GM12878 (cell line): ENCODE results near the gene ZCCHC2. TPM values are rescaled to one million over a fixed set of nuclear protein-coding genes. Genes with fewer than 3 reads are reported as not detected.

Experiments
- ATAC-seq: fragments of 200-7000 bp; cut with Tn5 transposase; 3 replicates; pipeline ENCODE4 v1.9.1; 2020; ENCODE audit warnings: mild to moderate bottlenecking, moderate library complexity
- BruUV-seq: library from RNA; stranded (reverse); fragments of 400-500 nt; replicated peaks from 2 replicates; lab custom pipeline; 2021; lab: Mats Ljungman, UMichigan
- CTCF ChIA-PET: fragments of 300-600 bp; sonication (Branson Sonifier 250); formaldehyde crosslinking; extraction: SDS; loops from one replicate; lab custom pipeline; 2021; ENCODE audit warnings: inconsistent platforms; lab: Yijun Ruan, JAX
- POLR2A ChIA-PET: fragments of 350-600 bp; formaldehyde crosslinking; extraction: SDS; loops from one replicate; lab custom pipeline; 2021; ENCODE audit warnings: inconsistent platforms; lab: Charles Lee
- RAD21 ChIA-PET: fragments of 300-600 bp; sonication (Branson Sonifier 250); formaldehyde crosslinking; loops from one replicate; lab custom pipeline; 2023; ENCODE audit warnings: antibody characterized with exemption; ENCODE audit not compliant: unreplicated experiment; lab: Charles Lee
- SMC1A ChIA-PET: fragments of 300-600 bp; sonication (Branson Sonifier 250); formaldehyde crosslinking; loops from one replicate; lab custom pipeline; 2023; ENCODE audit not compliant: unreplicated experiment, uncharacterized antibody; lab: Charles Lee
- DNase-seq: peaks from one replicate; pipeline ENCODE4 v3.0.0-alpha.2; 2011; ENCODE audit warnings: low read depth, low spot score
- FAIRE-seq: peaks from 3 replicates; lab custom pipeline; 2011; peaks lifted over from hg19 to GRCh38; lab: Jason Lieb, UNC
- H2AFZ ChIP-seq: 2 replicates; pipeline ENCODE4 v1.6.0; 2011; ENCODE audit warnings: low read depth, low read length, control low read depth; ENCODE audit not compliant: control insufficient read depth
- H3K27ac ChIP-seq: 2 replicates; pipeline ENCODE4 v1.5.1; 2011; ENCODE audit warnings: control low read depth; ENCODE audit not compliant: control insufficient read depth, insufficient read depth
- H3K27me3 ChIP-seq, 2 experiments: replicated peaks in 1 of 2; 2 replicates each; pipeline versions ENCODE4 v1.6.0 to v1.6.1; 2011; ENCODE audit warnings: low read length in 1 of 2; ENCODE audit not compliant: control insufficient read depth in 2 of 2, insufficient read depth in 2 of 2
- H3K36me3 ChIP-seq, 2 experiments: 2 replicates each; pipeline ENCODE4 v1.5.1; 2011; ENCODE audit warnings: low read length in 1 of 2; ENCODE audit not compliant: control insufficient read depth in 2 of 2, insufficient read depth in 2 of 2
- H3K4me1 ChIP-seq: 2 replicates; pipeline ENCODE4 v1.6.1; 2011; ENCODE audit warnings: mild to moderate bottlenecking, low read length, moderate library complexity, mixed read lengths; ENCODE audit not compliant: control insufficient read depth, insufficient read depth
- H3K4me2 ChIP-seq: 2 replicates; pipeline ENCODE4 v1.6.0; 2011; ENCODE audit warnings: control low read depth; ENCODE audit not compliant: control insufficient read depth, insufficient read depth
- H3K4me3 ChIP-seq: fragments of 200-600 bp; sonication (generic); 2 replicates; pipeline ENCODE4 v1.5.1; 2016
- H3K79me2 ChIP-seq: 2 replicates; pipeline ENCODE4 v1.6.0; 2011; ENCODE audit warnings: low read length; ENCODE audit not compliant: control insufficient read depth, insufficient read depth
- H3K9ac ChIP-seq: 2 replicates; pipeline ENCODE4 v1.8.0; 2011; ENCODE audit warnings: low read length, control low read depth, mixed read lengths; ENCODE audit not compliant: control insufficient read depth, insufficient read depth
- H3K9me3 ChIP-seq: replicated peaks from 3 replicates; pipeline ENCODE4 v1.5.1; 2011; ENCODE audit warnings: mild to moderate bottlenecking, low read length; ENCODE audit not compliant: control insufficient read depth, insufficient read depth
- H4K20me1 ChIP-seq: 2 replicates; pipeline ENCODE4 v1.6.0; 2011; ENCODE audit not compliant: control insufficient read depth, insufficient read depth
- CHD2 ChIP-seq: IDR thresholded peaks from 2 replicates; pipeline ENCODE4 v1.6.1; 2011; ENCODE audit warnings: low read depth, low read length, improper control_type of control experiment, borderline replicate concordance
- FOXM1 ChIP-seq: IDR thresholded peaks from 2 replicates; pipeline ENCODE4 v1.6.1; 2012; ENCODE audit warnings: low read depth, mild to moderate bottlenecking, inconsistent platforms, low read length, moderate library complexity
- HDGF ChIP-seq: fragments of 450-650 bp; IDR thresholded peaks from 2 replicates; pipeline ENCODE4 v1.6.1; 2016; ENCODE audit warnings: antibody characterized with exemption
- IRF4 ChIP-seq: IDR thresholded peaks from 2 replicates; pipeline ENCODE4 v1.6.1; 2011; ENCODE audit warnings: low read depth, low read length
- NBN ChIP-seq: fragments of 450-650 bp; IDR thresholded peaks from 2 replicates; pipeline ENCODE4 v1.6.1; 2016
- SMARCA5 ChIP-seq: fragments of 450-650 bp; IDR thresholded peaks from 2 replicates; pipeline ENCODE4 v1.6.1; 2017; ENCODE audit warnings: mild to moderate bottlenecking
- STAT1 ChIP-seq: fragments of 450-650 bp; conservative IDR thresholded peaks from 2 replicates; pipeline ENCODE4 v1.6.1; 2014; ENCODE audit warnings: antibody characterized with exemption, mild to moderate bottlenecking
- WGBS: methylation state at CpG from one replicate; pipeline ENCODE4 v1.1.6; 2016; ENCODE audit warnings: low lambda C conversion rate; ENCODE audit not compliant: insufficient replicate concordance, insufficient coverage; ENCODE audit errors: missing lambda C conversion rate; 5-methylcytosine and 5-hydroxymethylcytosine counted together
- in situ Hi-C: fragments of 300-500 bp; cut with MboI; formaldehyde crosslinking; loops from 9 replicates; pipeline ENCODE4 v1.14.3; 2018; ENCODE audit warnings: mixed read lengths
- intact Hi-C: fragments of 100-400 bp; cut with micrococcal nuclease; formaldehyde crosslinking; loops from one replicate; pipeline ENCODE4 v1.14.2; 2022; ENCODE audit not compliant: unreplicated experiment
- polyA plus RNA-seq, 11 experiments: library from polyadenylated mRNA; depleted of rRNA in 4 of 11; unstranded in 6 of 11; stranded (reverse) in 5 of 11; fragments of >200 nt; fragmentation: Nextera tagmentation in 4 of 11; fragmentation: Illumina TruSeq in 1 of 11; extraction: Ambion mirVana in 4 of 11; extraction: Trizol in 1 of 11; gene quantifications; 1 replicate in 1 of 11; 2 replicates in 10 of 11; pipeline versions ENCODE4 v1.2.1 to v1.2.3, GENCODE V29; 2011 to 2016; ENCODE audit warnings: inconsistent platforms in 2 of 11, missing spikeins in 2 of 11, low read depth in 1 of 11
- total RNA-seq, 4 experiments: library from RNA; depleted of rRNA in 3 of 4; stranded (reverse); fragments of >200 nt in 3 of 4; fragmentation: Illumina TruSeq in 1 of 4; extraction: Trizol in 1 of 4; gene quantifications; 2 replicates each; pipeline versions ENCODE4 v1.2.1 to v1.2.3, GENCODE V29; 2013 to 2021
- TF ChIP-seq, protein P1 (sequence below): fragments of 450-650 bp; IDR thresholded peaks from 2 replicates; pipeline ENCODE4 v1.6.1; 2018; ENCODE audit warnings: borderline replicate concordance, mild to moderate bottlenecking; ENCODE audit not compliant: partially characterized antibody
- TF ChIP-seq, protein P2 (sequence below): fragments of 450-650 bp; IDR thresholded peaks from 2 replicates; pipeline ENCODE4 v1.6.1; 2016; ENCODE audit warnings: mild to moderate bottlenecking, moderate library complexity, borderline replicate concordance
- TF ChIP-seq, protein P3 (sequence below), 3 experiments: IDR thresholded peaks in 2 of 3; conservative IDR thresholded peaks in 1 of 3; 2 replicates each; pipeline ENCODE4 v1.5.1; 2011; ENCODE audit warnings: low read depth in 3 of 3, low read length in 3 of 3, mild to moderate bottlenecking in 3 of 3, control low read depth in 2 of 3, moderate library complexity in 2 of 3, inconsistent platforms in 1 of 3, mixed read lengths in 1 of 3; ENCODE audit not compliant: control insufficient read depth in 2 of 3, insufficient read depth in 1 of 3; ENCODE audit errors: extremely low read depth in 1 of 3

ZCCHC2 gene
- total and polyA plus RNA-seq, 10 of the 15 experiments (the other 5 are each of a cell fraction or from before 2014, with no cell fraction given) = 1.7 to 17.4 (median 8.6) TPM

DNA sequence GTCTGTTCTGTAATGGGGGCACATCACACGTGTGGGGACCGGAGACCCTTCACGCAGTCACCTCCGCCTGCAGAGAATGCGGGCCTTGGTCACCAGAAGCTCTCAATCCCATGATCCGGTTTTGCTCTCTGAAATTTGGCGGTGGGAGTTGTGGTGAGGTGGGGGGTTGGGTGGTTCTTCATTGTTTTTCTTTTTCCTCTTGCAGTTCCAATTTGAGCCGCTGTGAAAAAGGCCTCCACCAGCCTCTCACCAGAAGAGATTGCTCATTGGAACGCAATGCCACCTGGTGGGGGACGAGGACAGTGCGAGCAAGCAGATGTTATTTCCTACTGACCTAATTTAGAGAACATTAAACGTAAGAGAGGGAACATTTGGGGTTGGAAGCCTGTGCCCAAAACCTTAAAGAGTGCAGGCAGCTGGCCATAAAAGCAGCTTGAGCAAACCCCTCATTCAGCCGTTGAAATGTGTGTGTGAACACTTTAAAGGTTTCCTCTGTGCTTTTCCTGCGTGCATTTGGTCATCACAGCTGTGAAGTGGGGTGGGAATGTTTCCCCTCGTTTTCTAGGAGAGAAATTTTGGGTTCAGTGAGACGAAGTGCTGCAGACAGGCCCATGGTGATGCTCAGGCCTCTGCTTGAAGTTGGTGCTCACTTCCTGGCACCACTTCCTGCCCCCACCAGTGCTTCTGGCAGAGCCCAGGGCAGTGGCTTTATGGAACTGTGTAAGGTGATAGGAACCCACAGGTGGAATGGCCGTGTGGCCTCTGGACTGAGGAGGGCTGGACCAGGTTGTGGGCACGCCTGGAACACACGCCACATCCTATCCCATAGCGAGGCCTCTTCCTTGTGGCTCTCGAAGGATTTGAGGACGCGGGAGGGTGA is 61.7 kb downstream of the ZCCHC2 start:
- ATAC-seq = peak; percentile 95
- H3K36me3 ChIP-seq = no peaks in the 10 kb centered on the region; a peak in 1 of 4 replicates
- peak; percentile 61 for DNase-seq
- intact Hi-C loops (loop anchor here (1.0 to 10.0 kb wide), 7 partner anchors 53 to 401 kb away; partner anchors contain the start of gene TNFRSF11A), in situ Hi-C loops (no loop called here)
- no peaks in the 10 kb centered on the region for H3K79me2 ChIP-seq
- 38% methylated on average over 23 of the region's 23 CpGs for WGBS
- H3K4me1 ChIP-seq = peaks cover 20% of the 10 kb centered on the region
- no peaks in the 10 kb centered on the region for H3K9me3 ChIP-seq
- H3K4me2 ChIP-seq = no peak overlapping the region
- no peak overlapping the region for H3K9ac ChIP-seq
- H3K27ac ChIP-seq = no peak overlapping the region
- BruUV-seq = no TSS peak
- no peaks in the 10 kb centered on the region for H3K27me3 ChIP-seq
- ChIA-PET RAD21 (interaction anchor here (1.0 to 2.4 kb wide), 4 partner anchors 159 to 410 kb away, joined by 3 to 16 read pairs (median 4); no protein-coding TSS in a partner anchor), CTCF (interaction anchor here (0.6 to 6.6 kb wide), 25 partner anchors 9 to 425 kb away, joined by 3 to 66 read pairs (median 5); no protein-coding TSS in a partner anchor), POLR2A (no interaction called here), SMC1A (interaction anchor here (0.8 to 3.5 kb wide), 15 partner anchors 9 to 398 kb away, joined by 3 to 30 read pairs (median 4); partner anchors contain the start of genes PIGN and ZCCHC2)
- H3K4me3 ChIP-seq = peak overlapping the region; percentile 3; the same call in 1 of the 2 replicates
- H2AFZ ChIP-seq = no peak overlapping the region; the same call in 1 of the 2 replicates
- H4K20me1 ChIP-seq = no peaks in the 10 kb centered on the region
- FAIRE-seq = peak; percentile 59
- TF ChIP-seq NBN = 0 out of 2 replicates have a peak, but pooled peaks have one; percentile 26
- peak; percentile 85; the same call in 1 of the 2 replicates for TF ChIP-seq SMARCA5
- TF ChIP-seq, protein P1, sequence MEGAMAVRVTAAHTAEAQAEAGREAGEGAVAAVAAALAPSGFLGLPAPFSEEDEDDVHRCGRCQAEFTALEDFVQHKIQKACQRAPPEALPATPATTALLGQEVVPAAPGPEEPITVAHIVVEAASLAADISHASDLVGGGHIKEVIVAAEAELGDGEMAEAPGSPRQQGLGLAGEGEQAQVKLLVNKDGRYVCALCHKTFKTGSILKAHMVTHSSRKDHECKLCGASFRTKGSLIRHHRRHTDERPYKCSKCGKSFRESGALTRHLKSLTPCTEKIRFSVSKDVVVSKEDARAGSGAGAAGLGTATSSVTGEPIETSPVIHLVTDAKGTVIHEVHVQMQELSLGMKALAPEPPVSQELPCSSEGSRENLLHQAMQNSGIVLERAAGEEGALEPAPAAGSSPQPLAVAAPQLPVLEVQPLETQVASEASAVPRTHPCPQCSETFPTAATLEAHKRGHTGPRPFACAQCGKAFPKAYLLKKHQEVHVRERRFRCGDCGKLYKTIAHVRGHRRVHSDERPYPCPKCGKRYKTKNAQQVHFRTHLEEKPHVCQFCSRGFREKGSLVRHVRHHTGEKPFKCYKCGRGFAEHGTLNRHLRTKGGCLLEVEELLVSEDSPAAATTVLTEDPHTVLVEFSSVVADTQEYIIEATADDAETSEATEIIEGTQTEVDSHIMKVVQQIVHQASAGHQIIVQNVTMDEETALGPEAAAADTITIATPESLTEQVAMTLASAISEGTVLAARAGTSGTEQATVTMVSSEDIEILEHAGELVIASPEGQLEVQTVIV = no peak
- TF ChIP-seq, protein P2, sequence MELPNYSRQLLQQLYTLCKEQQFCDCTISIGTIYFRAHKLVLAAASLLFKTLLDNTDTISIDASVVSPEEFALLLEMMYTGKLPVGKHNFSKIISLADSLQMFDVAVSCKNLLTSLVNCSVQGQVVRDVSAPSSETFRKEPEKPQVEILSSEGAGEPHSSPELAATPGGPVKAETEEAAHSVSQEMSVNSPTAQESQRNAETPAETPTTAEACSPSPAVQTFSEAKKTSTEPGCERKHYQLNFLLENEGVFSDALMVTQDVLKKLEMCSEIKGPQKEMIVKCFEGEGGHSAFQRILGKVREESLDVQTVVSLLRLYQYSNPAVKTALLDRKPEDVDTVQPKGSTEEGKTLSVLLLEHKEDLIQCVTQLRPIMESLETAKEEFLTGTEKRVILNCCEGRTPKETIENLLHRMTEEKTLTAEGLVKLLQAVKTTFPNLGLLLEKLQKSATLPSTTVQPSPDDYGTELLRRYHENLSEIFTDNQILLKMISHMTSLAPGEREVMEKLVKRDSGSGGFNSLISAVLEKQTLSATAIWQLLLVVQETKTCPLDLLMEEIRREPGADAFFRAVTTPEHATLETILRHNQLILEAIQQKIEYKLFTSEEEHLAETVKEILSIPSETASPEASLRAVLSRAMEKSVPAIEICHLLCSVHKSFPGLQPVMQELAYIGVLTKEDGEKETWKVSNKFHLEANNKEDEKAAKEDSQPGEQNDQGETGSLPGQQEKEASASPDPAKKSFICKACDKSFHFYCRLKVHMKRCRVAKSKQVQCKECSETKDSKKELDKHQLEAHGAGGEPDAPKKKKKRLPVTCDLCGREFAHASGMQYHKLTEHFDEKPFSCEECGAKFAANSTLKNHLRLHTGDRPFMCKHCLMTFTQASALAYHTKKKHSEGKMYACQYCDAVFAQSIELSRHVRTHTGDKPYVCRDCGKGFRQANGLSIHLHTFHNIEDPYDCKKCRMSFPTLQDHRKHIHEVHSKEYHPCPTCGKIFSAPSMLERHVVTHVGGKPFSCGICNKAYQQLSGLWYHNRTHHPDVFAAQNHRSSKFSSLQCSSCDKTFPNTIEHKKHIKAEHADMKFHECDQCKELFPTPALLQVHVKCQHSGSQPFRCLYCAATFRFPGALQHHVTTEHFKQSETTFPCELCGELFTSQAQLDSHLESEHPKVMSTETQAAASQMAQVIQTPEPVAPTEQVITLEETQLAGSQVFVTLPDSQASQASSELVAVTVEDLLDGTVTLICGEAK = no peak
- peak; percentile 58; the same call in 1 of the 2 replicates for TF ChIP-seq IRF4
- TF ChIP-seq CHD2 = peak; percentile 58; the same call in 1 of the 2 replicates
- peak; percentile 48; the same call in 1 of the 2 replicates for TF ChIP-seq FOXM1
- TF ChIP-seq HDGF = peak; percentile 77
- TF ChIP-seq STAT1 = 0 out of 2 replicates have a peak, but pooled peaks have one; percentile 39
- TF ChIP-seq, protein P3, sequence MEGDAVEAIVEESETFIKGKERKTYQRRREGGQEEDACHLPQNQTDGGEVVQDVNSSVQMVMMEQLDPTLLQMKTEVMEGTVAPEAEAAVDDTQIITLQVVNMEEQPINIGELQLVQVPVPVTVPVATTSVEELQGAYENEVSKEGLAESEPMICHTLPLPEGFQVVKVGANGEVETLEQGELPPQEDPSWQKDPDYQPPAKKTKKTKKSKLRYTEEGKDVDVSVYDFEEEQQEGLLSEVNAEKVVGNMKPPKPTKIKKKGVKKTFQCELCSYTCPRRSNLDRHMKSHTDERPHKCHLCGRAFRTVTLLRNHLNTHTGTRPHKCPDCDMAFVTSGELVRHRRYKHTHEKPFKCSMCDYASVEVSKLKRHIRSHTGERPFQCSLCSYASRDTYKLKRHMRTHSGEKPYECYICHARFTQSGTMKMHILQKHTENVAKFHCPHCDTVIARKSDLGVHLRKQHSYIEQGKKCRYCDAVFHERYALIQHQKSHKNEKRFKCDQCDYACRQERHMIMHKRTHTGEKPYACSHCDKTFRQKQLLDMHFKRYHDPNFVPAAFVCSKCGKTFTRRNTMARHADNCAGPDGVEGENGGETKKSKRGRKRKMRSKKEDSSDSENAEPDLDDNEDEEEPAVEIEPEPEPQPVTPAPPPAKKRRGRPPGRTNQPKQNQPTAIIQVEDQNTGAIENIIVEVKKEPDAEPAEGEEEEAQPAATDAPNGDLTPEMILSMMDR (IDR thresholded peaks at IDR 0.05 in 2 of 3, conservative IDR thresholded peaks at IDR 0.05 in 1 of 3; ENCODE audit: control insufficient read depth in 2 of 3, extremely low read depth in 1 of 3, insufficient read depth in 1 of 3, low read depth in 3 of 3, low read length in 3 of 3) = peak; percentile 94 to 99 (median 99); a peak in 5 of 6 replicates
